Right cardiac atrium (tissue), 5 donors: Measurements from ENCODE around the gene HOXC13. TPM values are rescaled to one million over a fixed set of nuclear protein-coding genes. Genes with fewer than 3 reads are reported as not detected.

Experiments used
- ATAC-seq, 2 donors: fragments of 200-7000 bp; cut with Tn5 transposase; one replicate each; pipeline versions ENCODE4 v1.8.0 to v1.9.1; 2020; ENCODE audit warnings: moderate library complexity in 2 of 2, mild to moderate bottlenecking in 1 of 2
- DNase-seq, 3 donors: peaks; one replicate each; pipeline ENCODE4 v3.0.0-alpha.2; 2020
- H3K27ac ChIP-seq: one replicate; pipeline ENCODE4 v1.5.1; 2013; ENCODE audit warnings: mild to moderate bottlenecking, low read length, control low read depth, moderate library complexity
- H3K27me3 ChIP-seq: one replicate; pipeline ENCODE4 v1.6.1; 2013; ENCODE audit not compliant: control insufficient read depth, insufficient read depth
- H3K4me1 ChIP-seq: one replicate; pipeline ENCODE4 v1.6.1; 2013; ENCODE audit warnings: low read length; ENCODE audit not compliant: control insufficient read depth, insufficient read depth
- H3K4me3 ChIP-seq: one replicate; pipeline ENCODE4 v1.5.1; 2013; ENCODE audit warnings: low read length, control low read depth
- H3K9me3 ChIP-seq: one replicate; pipeline ENCODE4 v1.6.1; 2013; ENCODE audit warnings: low read length; ENCODE audit not compliant: control insufficient read depth
- whole genome bisulfite sequencing: extraction: QIAGEN DNeasy Blood & Tissue Kit; methylation state at CpG from one replicate; pipeline ENCODE4 v1.1.7; 2013; 5-methylcytosine and 5-hydroxymethylcytosine counted together
- intact Hi-C, 4 donors: fragments of 100-400 bp; cut with DNase I; formaldehyde crosslinking; loops; one replicate each; pipeline versions ENCODE4 v1.11.0 to v1.14.0; 2022 to 2023
- polyA plus RNA-seq: library from polyadenylated mRNA; stranded (reverse); fragments of 200-250 nt; gene quantifications from one replicate; pipeline ENCODE4 v1.2.3, GENCODE V29; 2013
- total RNA-seq, 4 donors: library from RNA; stranded (reverse); fragmentation: NEBNext Ultra II Directional; extraction: Animal tissue kit (Norgen Biotek cat#: 25700); gene quantifications; one replicate each; pipeline ENCODE4 v1.2.1, GENCODE V29; 2021
- donor health status: healthy with polysubstance abuse.
- donor health status: DM: no; HTN: yes; CAD: no.
- donor health status: DM: no; HTN: no; CAD: no.
- donor health status: DM: no; HTN: yes; CAD: no; lungs with severe emphysema.
- donor health status: DM: yes; HTN: yes; CAD: no.

HOXC13 gene
- total and polyA plus RNA-seq, 5 donors = not detected

DNA sequence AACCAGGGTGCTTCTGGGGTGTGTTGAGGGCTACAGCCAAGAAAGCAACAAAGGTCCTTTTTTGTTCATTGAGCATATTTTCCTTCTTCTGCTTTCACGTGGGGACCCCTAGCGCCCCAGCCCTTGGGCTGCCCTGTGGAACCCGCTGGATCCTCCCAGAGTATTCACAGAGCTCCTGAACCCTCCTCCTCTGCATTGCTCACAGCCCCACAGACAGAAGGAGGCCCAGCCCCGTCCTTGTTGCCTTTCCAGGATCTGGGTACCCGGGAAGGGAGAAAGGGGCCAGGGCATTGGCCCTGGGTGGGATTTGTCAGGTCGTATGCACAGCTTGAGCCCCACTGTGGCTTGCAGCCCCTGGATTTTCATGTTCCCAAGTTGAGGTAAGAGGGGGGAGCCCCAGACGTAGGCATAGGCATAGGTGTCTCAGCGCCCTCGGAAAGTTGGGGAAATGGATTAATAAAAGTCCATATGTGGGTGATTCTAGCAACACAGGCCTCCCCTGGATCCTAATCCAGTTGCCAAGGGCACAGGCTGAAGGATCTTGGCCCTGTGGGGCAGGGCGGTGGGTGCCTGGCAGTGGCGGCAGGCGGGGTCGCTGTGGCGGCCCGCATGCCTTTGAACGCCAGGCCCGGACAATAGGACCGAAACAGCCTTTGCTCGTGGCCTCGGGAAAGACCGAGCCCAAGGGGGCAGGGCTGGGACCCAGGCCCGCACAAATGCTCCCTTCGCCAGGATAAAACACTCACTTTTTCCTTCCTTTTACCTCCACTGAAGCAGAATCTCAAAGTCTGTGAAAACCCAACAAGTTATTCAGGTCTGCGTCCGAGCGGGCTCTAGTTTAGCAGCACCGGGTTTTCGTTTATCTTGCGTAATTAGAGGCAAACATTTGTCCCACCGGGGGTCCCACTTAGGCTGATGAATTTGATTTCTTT, 43.3 kb downstream of the HOXC13 start:
- no peaks in the 10 kb centered on the region for H3K27me3 ChIP-seq
- H3K27ac ChIP-seq = no peak overlapping the region
- intact Hi-C loops = no loop called here
- WGBS = 12% methylated on average over 30 of the region's 30 CpGs
- DNase-seq (no peak), ATAC-seq (no peak)
- no peak overlapping the region for H3K4me3 ChIP-seq
- H3K4me1 ChIP-seq = no peaks in the 10 kb centered on the region
- no peaks in the 10 kb centered on the region for H3K9me3 ChIP-seq

GRCh38 chr12:53982648-53983567, 44.3 kb downstream of the HOXC13 start:
- no peaks in the 10 kb centered on the region for H3K9me3 ChIP-seq
- no peak overlapping the region for H3K27ac ChIP-seq
- H3K4me1 ChIP-seq = no peaks in the 10 kb centered on the region
- ATAC-seq (no peak), DNase-seq (no peak)
- WGBS = 11% methylated on average over 26 of the region's 26 CpGs
- no peaks in the 10 kb centered on the region for H3K27me3 ChIP-seq
- no peak overlapping the region for H3K4me3 ChIP-seq
- intact Hi-C loops = no loop called here

GRCh38 chr12:53983568-53983949, 44.9 kb downstream of the HOXC13 start:
- no peaks in the 10 kb centered on the region for H3K4me1 ChIP-seq
- WGBS = 6% methylated on average over 17 of the region's 17 CpGs
- intact Hi-C loops = no loop called here
- H3K9me3 ChIP-seq = no peaks in the 10 kb centered on the region
- ATAC-seq = no peak
- no peak overlapping the region for H3K4me3 ChIP-seq
- H3K27me3 ChIP-seq = no peaks in the 10 kb centered on the region
- no peak for DNase-seq
- H3K27ac ChIP-seq = no peak overlapping the region

DNA sequence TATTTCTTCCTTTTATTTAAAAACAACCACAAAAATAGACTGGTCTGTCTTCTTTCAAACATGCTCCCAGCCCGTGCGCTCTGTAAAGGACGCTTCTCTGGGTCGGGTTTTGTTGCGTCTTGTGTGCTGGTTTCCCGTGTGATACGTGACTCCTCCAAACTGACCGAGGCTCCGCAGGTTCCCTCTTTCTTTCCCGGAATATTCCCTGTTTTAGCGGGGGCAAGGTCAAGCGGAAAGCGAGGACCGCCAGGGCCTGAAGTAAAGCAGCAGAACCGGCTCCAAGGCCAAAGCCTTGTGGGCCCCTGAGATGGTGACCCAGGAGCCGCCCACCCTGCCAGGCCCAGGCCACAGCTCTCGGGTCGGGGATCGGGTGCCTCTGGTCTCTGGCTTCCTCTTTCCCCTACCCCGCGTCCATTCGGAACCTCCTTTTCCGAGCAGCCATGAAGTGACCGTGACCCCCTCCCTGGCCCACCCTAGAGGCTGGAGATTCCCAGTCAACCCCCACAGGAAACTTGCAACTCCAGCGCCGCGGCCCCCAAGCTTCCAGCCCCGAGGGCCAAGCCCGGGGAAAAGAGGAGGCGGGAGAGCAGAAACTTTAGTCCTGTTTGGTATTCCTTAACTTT, 45.4 kb downstream of the HOXC13 start:
- 7% methylated on average over 30 of the region's 30 CpGs for WGBS
- no peaks in the 10 kb centered on the region for H3K4me1 ChIP-seq
- H3K4me3 ChIP-seq = no peak overlapping the region
- H3K27me3 ChIP-seq = no peaks in the 10 kb centered on the region
- DNase-seq (no peak), ATAC-seq (no peak)
- intact Hi-C loops = no loop called here
- H3K27ac ChIP-seq = no peak overlapping the region
- H3K9me3 ChIP-seq = no peaks in the 10 kb centered on the region

DNA sequence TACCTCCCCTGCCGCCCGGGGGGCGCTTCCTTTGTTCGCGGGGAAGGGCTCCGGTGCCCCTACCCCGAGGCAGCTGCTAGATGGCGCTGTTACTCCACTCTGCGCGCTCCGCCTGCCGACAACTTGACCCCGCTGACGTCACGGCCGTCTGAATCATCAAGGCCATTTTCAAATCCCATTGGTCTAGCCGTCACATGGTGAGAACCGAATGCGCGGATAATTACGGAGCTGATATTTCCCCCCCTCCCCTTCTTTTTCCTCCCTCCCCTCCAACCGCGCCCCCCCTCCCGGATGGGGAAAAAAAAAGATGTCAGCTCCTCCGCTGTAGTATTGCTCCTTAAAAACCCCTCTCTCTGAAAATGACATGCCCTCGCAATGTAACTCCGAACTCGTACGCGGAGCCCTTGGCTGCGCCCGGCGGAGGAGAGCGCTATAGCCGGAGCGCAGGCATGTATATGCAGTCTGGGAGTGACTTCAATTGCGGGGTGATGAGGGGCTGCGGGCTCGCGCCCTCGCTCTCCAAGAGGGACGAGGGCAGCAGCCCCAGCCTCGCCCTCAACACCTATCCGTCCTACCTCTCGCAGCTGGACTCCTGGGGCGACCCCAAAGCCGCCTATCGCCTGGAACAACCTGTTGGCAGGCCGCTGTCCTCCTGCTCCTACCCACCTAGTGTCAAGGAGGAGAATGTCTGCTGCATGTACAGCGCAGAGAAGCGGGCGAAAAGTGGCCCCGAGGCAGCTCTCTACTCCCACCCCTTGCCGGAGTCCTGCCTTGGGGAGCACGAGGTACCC, 46.5 kb downstream of the HOXC13 start, which contains the start of gene HOXC10:
Gene HOXC10 (plus strand): TSS at position 246 of the 791 bp plus-strand sequence. CDS start 114 bp downstream, at position 360.
- Histone ChIP-seq H3K4me1 (no peaks in the 10 kb centered on the region), H3K9me3 (no peaks in the 10 kb centered on the region), H3K27me3 (no peaks in the 10 kb centered on the region), H3K4me3 (peak within 1 kb of the TSS; percentile 4), H3K27ac (no peak within 1 kb of the TSS)
- 5% methylated on average over 55 of the region's 55 CpGs for WGBS
- intact Hi-C loops = no loop called here
- ATAC-seq = peak; percentile 52 to 69
- peak; percentile 79 to 90 (median 84) for DNase-seq

DNA sequence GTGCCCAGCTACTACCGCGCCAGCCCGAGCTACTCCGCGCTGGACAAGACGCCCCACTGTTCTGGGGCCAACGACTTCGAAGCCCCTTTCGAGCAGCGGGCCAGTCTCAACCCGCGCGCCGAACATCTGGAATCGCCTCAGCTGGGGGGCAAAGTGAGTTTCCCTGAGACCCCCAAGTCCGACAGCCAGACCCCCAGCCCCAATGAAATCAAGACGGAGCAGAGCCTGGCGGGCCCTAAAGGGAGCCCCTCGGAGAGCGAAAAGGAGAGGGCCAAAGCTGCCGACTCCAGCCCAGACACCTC, 47.0 kb downstream of the HOXC13 start:
- Histone ChIP-seq H3K27ac (no peak overlapping the region), H3K4me1 (no peaks in the 10 kb centered on the region), H3K4me3 (no peak overlapping the region), H3K27me3 (no peaks in the 10 kb centered on the region), H3K9me3 (no peaks in the 10 kb centered on the region)
- intact Hi-C loops = no loop called here
- no peak for ATAC-seq
- no peak for DNase-seq
- WGBS = 5% methylated on average over 21 of the region's 21 CpGs

- DNase-seq (no peak), ATAC-seq (peak in 1 of 2 donors; percentile 33)
- no peak overlapping the region for H3K4me3 ChIP-seq
- 4% methylated on average over 50 of the region's 50 CpGs for WGBS
- intact Hi-C loops = no loop called here
- H3K4me1 ChIP-seq = no peaks in the 10 kb centered on the region
- H3K27me3 ChIP-seq = no peaks in the 10 kb centered on the region
- H3K9me3 ChIP-seq = no peaks in the 10 kb centered on the region
- H3K27ac ChIP-seq = no peak overlapping the region
Observed at GRCh38 chr12:53985994-53986685, 47.5 kb downstream of the HOXC13 start.

DNA sequence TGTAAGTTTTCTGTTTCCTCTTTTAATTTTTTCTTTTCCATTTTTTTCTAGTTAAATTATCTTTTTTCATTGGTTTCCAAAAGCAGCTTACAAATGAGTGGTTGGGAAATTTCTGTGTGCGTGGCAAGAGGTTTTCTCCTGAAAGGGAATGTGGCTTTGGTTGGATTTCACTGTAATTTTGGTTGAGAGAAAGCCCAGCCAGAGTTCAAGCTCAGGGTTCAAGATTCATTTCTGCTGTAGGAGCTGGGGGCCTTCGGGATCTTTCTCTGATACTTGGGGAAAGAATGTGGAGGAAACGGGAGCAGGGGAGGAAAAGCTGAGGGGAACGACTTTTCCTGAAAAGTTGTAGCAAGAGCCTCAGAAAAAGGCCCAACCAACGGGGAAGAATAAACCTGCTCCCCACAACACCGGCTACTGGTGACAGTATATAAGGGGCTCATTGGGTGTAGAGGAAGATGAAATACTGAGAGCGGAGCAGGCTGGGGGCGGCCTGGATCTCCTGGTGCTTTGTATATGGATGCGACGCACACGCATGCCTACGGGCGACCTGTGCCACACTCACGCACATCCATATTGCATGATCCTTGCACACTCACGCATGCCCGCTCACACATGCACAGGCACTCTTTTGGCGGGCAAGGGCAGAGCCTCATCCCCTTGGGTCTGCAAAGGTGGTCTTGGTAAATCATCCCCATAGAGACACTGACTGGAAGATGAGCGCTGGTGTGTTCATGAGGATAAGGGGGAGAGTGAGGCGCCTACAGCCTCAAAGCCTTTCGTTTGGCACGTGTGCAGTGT, 48.3 kb downstream of the HOXC13 start:
- Histone ChIP-seq H3K27me3 (no peaks in the 10 kb centered on the region), H3K27ac (no peak overlapping the region), H3K4me3 (no peak overlapping the region), H3K4me1 (no peaks in the 10 kb centered on the region), H3K9me3 (no peaks in the 10 kb centered on the region)
- intact Hi-C loops = no loop called here
- DNase-seq (no peak), ATAC-seq (no peak)
- 18% methylated on average over 21 of the region's 21 CpGs for WGBS

DNA sequence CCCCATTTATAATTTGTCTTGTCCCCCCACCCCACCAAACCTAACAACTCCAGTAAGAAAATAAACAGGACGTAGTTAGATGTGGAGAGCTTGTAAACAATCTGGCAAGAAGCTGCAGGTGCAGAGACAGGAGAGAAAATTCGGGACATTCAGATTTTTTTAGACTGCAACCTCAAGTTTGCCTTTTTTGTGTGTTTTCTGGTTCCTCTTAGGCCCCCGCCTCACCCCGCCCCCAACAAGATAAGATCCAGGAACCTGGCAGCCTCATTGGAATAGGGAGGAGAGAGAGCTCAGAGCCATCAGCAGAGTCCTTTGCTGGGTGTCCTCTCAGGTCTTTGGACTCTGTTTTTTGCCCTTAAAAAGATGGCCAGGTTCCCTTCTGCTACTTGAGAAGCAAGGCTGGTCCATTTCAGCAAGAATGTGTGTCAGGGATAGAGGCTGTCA, 49.2 kb downstream of the HOXC13 start:
- Histone ChIP-seq H3K4me3 (no peak overlapping the region), H3K9me3 (no peaks in the 10 kb centered on the region), H3K4me1 (no peaks in the 10 kb centered on the region), H3K27ac (no peak overlapping the region), H3K27me3 (no peaks in the 10 kb centered on the region)
- no peak for ATAC-seq
- intact Hi-C loops = no loop called here
- WGBS = 15% methylated on average over 4 of the region's 4 CpGs
- no peak for DNase-seq
